Erythroblast (primary cell): ENCODE data around the gene PGP.

Experiments used
- GATA1 ChIP-seq: IDR thresholded peaks from 2 replicates; pipeline ENCODE4 v1.6.1; 2011; ENCODE audit warnings: low read depth, mild to moderate bottlenecking, control low read depth, low read length, moderate library complexity
- POLR2A ChIP-seq: IDR thresholded peaks from 2 replicates; pipeline ENCODE4 v1.6.1; 2011; ENCODE audit warnings: mild to moderate bottlenecking, low read length

DNA sequence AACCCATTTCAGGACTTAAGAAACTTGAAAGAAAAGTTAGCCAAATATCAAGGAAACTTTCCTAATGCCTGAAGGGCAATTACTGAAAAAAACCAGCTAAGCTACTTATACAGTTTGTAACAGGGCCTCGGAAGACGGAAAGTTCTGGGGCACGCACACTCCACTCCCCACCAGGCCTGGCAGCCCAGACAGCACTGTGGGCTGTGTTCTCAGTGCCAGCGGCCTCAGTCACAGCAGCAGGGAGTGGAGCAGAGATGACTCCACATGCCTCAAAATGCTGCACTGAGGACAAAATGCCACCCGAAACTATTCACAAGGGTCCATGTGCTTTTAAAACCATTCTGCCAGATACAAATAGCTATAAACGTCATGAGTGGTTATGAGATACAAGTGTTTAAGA, 43.1 kb upstream of the PGP start:
- no peak for TF ChIP-seq POLR2A
- TF ChIP-seq GATA1 = no peak
